HG02943 (cell line): ENCODE results near the gene GALNT14.

Experiments
- ATAC-seq: cut with Tn5 transposase; IDR thresholded peaks from one replicate; pipeline ENCODE4 v1.9.1; 2021; ENCODE audit warnings: mild to moderate bottlenecking, low read depth, moderate library complexity; ENCODE audit not compliant: unreplicated experiment

Gene GALNT14

GRCh38 chr2:31089645-31090044 lies 48.6 kb downstream of the GALNT14 start:
- no peak for ATAC-seq

GRCh38 chr2:31088504-31089195 lies 49.6 kb downstream of the GALNT14 start:
- no peak for ATAC-seq

- no peak for ATAC-seq
Observed at GRCh38 chr2:31087491-31087890, 50.7 kb downstream of the GALNT14 start.

GRCh38 chr2:31086590-31086989 lies 51.6 kb downstream of the GALNT14 start:
- no peak for ATAC-seq

GRCh38 chr2:31083234-31083993 lies 54.8 kb downstream of the GALNT14 start:
- no peak for ATAC-seq

- no peak for ATAC-seq
Observed at GRCh38 chr2:31082002-31082401, 56.2 kb downstream of the GALNT14 start.

GRCh38 chr2:31081492-31081891 lies 56.7 kb downstream of the GALNT14 start:
- ATAC-seq, result no peak

GRCh38 chr2:31080361-31080760 lies 57.9 kb downstream of the GALNT14 start:
- no peak for ATAC-seq

- ATAC-seq, result no peak
Observed at GRCh38 chr2:31079665-31080064, 58.6 kb downstream of the GALNT14 start.

GRCh38 chr2:31078579-31079105 lies 59.6 kb downstream of the GALNT14 start:
- ATAC-seq, result no peak

GRCh38 chr2:31078011-31078410 lies 60.2 kb downstream of the GALNT14 start:
- ATAC-seq, result no peak

- ATAC-seq, result no peak
Observed at GRCh38 chr2:31075941-31076590, 62.2 kb downstream of the GALNT14 start.

- no peak for ATAC-seq
Observed at GRCh38 chr2:31075431-31075830, 62.8 kb downstream of the GALNT14 start.

- no peak for ATAC-seq
Observed at GRCh38 chr2:31071741-31072140, 66.5 kb downstream of the GALNT14 start.

- no peak for ATAC-seq
Observed at GRCh38 chr2:31070339-31071125, 67.7 kb downstream of the GALNT14 start.

- ATAC-seq, result no peak
Observed at GRCh38 chr2:31069643-31070325, 68.5 kb downstream of the GALNT14 start.

GRCh38 chr2:31067259-31067658 lies 71.0 kb downstream of the GALNT14 start:
- ATAC-seq, result no peak

GRCh38 chr2:31066551-31066950 lies 71.7 kb downstream of the GALNT14 start:
- ATAC-seq, result no peak

GRCh38 chr2:31066086-31066485 lies 72.2 kb downstream of the GALNT14 start:
- ATAC-seq, result no peak

- ATAC-seq, result no peak
Observed at GRCh38 chr2:31065356-31065755, 72.9 kb downstream of the GALNT14 start.
